Naive thymus-derived CD4-positive, alpha-beta T cell (primary cell): ENCODE results near the gene LAMA3. TPM values are rescaled to one million over a fixed set of nuclear protein-coding genes. Genes with fewer than 3 reads are reported as not detected.

ENCODE experiments used
- ATAC-seq: fragments of 150-1000 bp; cut with Tn5 transposase; 2 replicates; pipeline ENCODE4 v1.10.0; 2021; ENCODE audit warnings: mild to moderate bottlenecking, moderate library complexity
- CTCF ChIA-PET: fragments of 350-600 bp; sonication (Branson Sonifier 250); formaldehyde crosslinking; loops from one replicate; lab custom pipeline; 2021; ENCODE audit warnings: antibody characterized with exemption; lab: Charles Lee
- POLR2A ChIA-PET: fragments of 350-600 bp; sonication (Branson Sonifier 250); formaldehyde crosslinking; loops from one replicate; lab custom pipeline; 2021; ENCODE audit warnings: antibody characterized with exemption, inconsistent platforms; lab: Charles Lee
- DNase-seq, 9 donors: peaks; one replicate each; pipeline versions ENCODE4 v3.0.0 to v3.0.0-alpha.2; 2020 to 2022; ENCODE audit warnings: mixed read lengths in 1 of 9
- H3K27ac ChIP-seq: one replicate; pipeline ENCODE4 v1.7.0; 2013; ENCODE audit warnings: mild to moderate bottlenecking, low read depth, low read length, moderate library complexity
- H3K27me3 ChIP-seq, 2 donors: one replicate each; pipeline ENCODE4 v1.7.0; 2013; ENCODE audit warnings: low read length in 2 of 2, mild to moderate bottlenecking in 2 of 2, moderate library complexity in 2 of 2; ENCODE audit not compliant: control insufficient read depth in 2 of 2, insufficient read depth in 2 of 2
- H3K36me3 ChIP-seq, 3 experiments: 1 replicate in 2 of 3; 2 replicates in 1 of 3; pipeline ENCODE4 v1.7.0; 2013; ENCODE audit warnings: low read length in 3 of 3, mild to moderate bottlenecking in 3 of 3, moderate library complexity in 1 of 3; ENCODE audit not compliant: insufficient read depth in 3 of 3, control insufficient read depth in 2 of 3
- H3K4me1 ChIP-seq, 2 donors: one replicate each; pipeline ENCODE4 v1.7.0; 2013; ENCODE audit warnings: low read length in 2 of 2, mild to moderate bottlenecking in 2 of 2, moderate library complexity in 1 of 2; ENCODE audit not compliant: control insufficient read depth in 2 of 2, insufficient read depth in 2 of 2
- H3K4me3 ChIP-seq: 2 replicates; pipeline ENCODE4 v1.7.0; 2013; ENCODE audit warnings: mild to moderate bottlenecking, low read length
- H3K9me3 ChIP-seq, 3 experiments: 1 replicate in 2 of 3; 2 replicates in 1 of 3; pipeline ENCODE4 v1.7.0; 2013; ENCODE audit warnings: low read length in 3 of 3; ENCODE audit not compliant: control insufficient read depth in 2 of 3
- H3K27ac Mint-ChIP-seq, 9 donors: one replicate each; pipeline ENCODE4 v1.8.0; 2020 to 2022; ENCODE audit warnings: mixed read lengths in 9 of 9, mild to moderate bottlenecking in 8 of 9, moderate library complexity in 5 of 9, inconsistent platforms in 2 of 9
- H3K27me3 Mint-ChIP-seq, 5 donors: one replicate each; pipeline ENCODE4 v1.8.0; 2021 to 2022; ENCODE audit warnings: mixed read lengths in 5 of 5, mild to moderate bottlenecking in 1 of 5
- H3K36me3 Mint-ChIP-seq, 5 donors: one replicate each; pipeline ENCODE4 v1.8.0; 2020 to 2022; ENCODE audit warnings: mixed read lengths in 5 of 5, mild to moderate bottlenecking in 3 of 5, inconsistent platforms in 1 of 5
- H3K4me1 Mint-ChIP-seq, 7 donors: one replicate each; pipeline ENCODE4 v1.8.0; 2020 to 2022; ENCODE audit warnings: mixed read lengths in 7 of 7, mild to moderate bottlenecking in 3 of 7, inconsistent platforms in 1 of 7
- H3K4me3 Mint-ChIP-seq, 10 donors: one replicate each; pipeline ENCODE4 v1.8.0; 2020 to 2022; ENCODE audit warnings: mild to moderate bottlenecking in 10 of 10, mixed read lengths in 10 of 10, moderate library complexity in 6 of 10, inconsistent platforms in 2 of 10
- H3K9me3 Mint-ChIP-seq, 11 donors: one replicate each; pipeline ENCODE4 v1.8.0; 2020 to 2022; ENCODE audit warnings: mixed read lengths in 11 of 11, mild to moderate bottlenecking in 4 of 11, inconsistent platforms in 1 of 11, moderate library complexity in 1 of 11
- intact Hi-C, 2 donors: fragments of 100-400 bp; cut with micrococcal nuclease; formaldehyde crosslinking; loops; one replicate each; pipeline ENCODE4 v1.15.1; 2023
- polyA plus RNA-seq, 2 donors: library from polyadenylated mRNA; unstranded; fragments of 300-500 nt; fragmentation: Illumina TruSeq; gene quantifications; one replicate each; pipeline ENCODE4 v1.2.3, GENCODE V29; 2021
- total RNA-seq, 6 experiments: library from RNA in 5 of 6; stranded (reverse) in 5 of 6; gene quantifications; 1 replicate in 5 of 6; 2 replicates in 1 of 6; pipeline ENCODE4 v1.2.3 and lab custom pipeline; 2021 to 2026

Gene LAMA3
- total and polyA plus RNA-seq, 7 experiments from 2014 or later: 0.22 TPM; not detected in 6

DNA sequence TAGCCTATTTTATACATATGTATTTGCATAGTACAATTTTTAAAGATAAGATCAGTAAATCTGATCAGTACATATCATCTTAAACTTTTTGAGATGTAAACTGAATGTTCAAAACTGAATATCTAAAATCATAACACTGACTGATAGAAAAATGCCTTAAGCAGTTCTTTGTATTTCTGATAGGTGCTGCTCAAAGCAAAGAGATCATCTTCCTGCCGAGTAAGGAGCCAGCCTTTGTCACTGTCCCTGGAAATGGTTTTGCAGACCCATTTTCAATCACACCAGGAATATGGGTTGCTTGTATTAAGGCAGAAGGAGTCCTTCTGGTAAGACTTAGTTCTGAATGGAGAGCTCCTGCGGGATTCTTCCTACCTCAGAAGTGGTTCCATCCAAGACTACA lies 135.0 kb downstream of the LAMA3 start:
- Mint-ChIP-seq H3K4me1 (peaks cover 0 to 37% (median 23%) of the 10 kb centered on the region in 7 donors), H3K36me3 (peaks cover 0 to 1% (median 0%) of the 10 kb centered on the region in 5 donors), H3K27ac (no peak overlapping the region), H3K27me3 (peaks cover 0 to 16% (median 3%) of the 10 kb centered on the region in 5 donors), H3K4me3 (no peak overlapping the region), H3K9me3 (no peaks in the 10 kb centered on the region)
- DNase-seq (peak in 2 of 9 donors; percentile 10 to 12), ATAC-seq (no peak)
- CTCF ChIA-PET: interaction anchor here (0.8 to 1.6 kb wide), 3 partner anchors 12 to 288 kb away, joined by 3 to 4 read pairs (median 3); no protein-coding TSS in a partner anchor
- Histone ChIP-seq H3K27me3 (no peaks in the 10 kb centered on the region), H3K4me1 (peaks cover 0 to 10% of the 10 kb centered on the region in 2 donors), H3K9me3 (no peaks in the 10 kb centered on the region), H3K4me3 (no peak overlapping the region), H3K27ac (no peak overlapping the region), H3K36me3 (no peaks in the 10 kb centered on the region)
- POLR2A ChIA-PET: no interaction called here
- intact Hi-C loops: loop anchor here (1.0 kb wide), 3 partner anchors 94 to 295 kb away; no protein-coding TSS in a partner anchor

- ChIA-PET POLR2A (no interaction called here), CTCF (interaction anchor here (0.8 to 1.7 kb wide), 4 partner anchors 13 to 287 kb away, joined by 3 to 4 read pairs (median 3); no protein-coding TSS in a partner anchor)
- ATAC-seq: no peak
- Histone ChIP-seq H3K9me3 (no peaks in the 10 kb centered on the region), H3K27ac (no peak overlapping the region), H3K36me3 (no peaks in the 10 kb centered on the region), H3K27me3 (no peaks in the 10 kb centered on the region), H3K4me1 (peaks cover 0 to 10% of the 10 kb centered on the region in 2 donors), H3K4me3 (no peak overlapping the region)
- Mint-ChIP-seq H3K27ac (no peak overlapping the region), H3K4me1 (peaks cover 0 to 39% (median 23%) of the 10 kb centered on the region in 7 donors), H3K27me3 (peaks cover 0 to 13% (median 3%) of the 10 kb centered on the region in 5 donors), H3K9me3 (no peaks in the 10 kb centered on the region), H3K4me3 (no peak overlapping the region), H3K36me3 (peaks cover 0 to 1% (median 0%) of the 10 kb centered on the region in 5 donors)
- intact Hi-C loops: loop anchor here (1.0 to 5.0 kb wide), 5 partner anchors 94 to 322 kb away; partner anchors contain the start of gene RMC1 (in 2 of the 2)
- no peak for DNase-seq
Measured at GRCh38 chr18:23824669-23825068, 135.4 kb downstream of the LAMA3 start.

DNA sequence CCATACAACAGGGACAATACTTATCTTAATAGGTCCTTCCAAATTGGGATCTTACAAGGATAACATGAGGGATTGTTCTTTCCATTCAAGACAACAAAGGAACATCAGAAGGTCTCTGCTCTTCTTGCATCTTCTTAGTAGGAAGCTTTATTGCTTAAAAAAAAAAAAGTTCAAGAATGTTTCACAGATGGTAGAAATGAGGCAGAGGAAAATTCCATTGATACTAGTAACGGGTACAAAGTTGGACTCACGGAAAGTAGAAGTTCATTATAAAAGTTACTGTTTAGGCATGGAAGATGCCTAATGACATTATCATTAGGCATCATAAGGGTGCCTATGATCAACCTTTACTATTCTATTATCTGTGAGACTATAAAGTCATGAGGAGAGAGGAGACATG lies 136.2 kb downstream of the LAMA3 start:
- peaks cover 0 to 40% (median 23%) of the 10 kb centered on the region in 7 donors for H3K4me1 Mint-ChIP-seq
- POLR2A ChIA-PET: no interaction called here
- no peaks in the 10 kb centered on the region for H3K27me3 ChIP-seq
- H3K9me3 ChIP-seq: no peaks in the 10 kb centered on the region
- H3K4me3 ChIP-seq: no peak overlapping the region
- H3K36me3 Mint-ChIP-seq: peaks cover 0 to 1% (median 0%) of the 10 kb centered on the region in 5 donors
- CTCF ChIA-PET: interaction anchor here (1.1 to 1.7 kb wide), 2 partner anchors 68 to 93 kb away, joined by 3 read pairs; no protein-coding TSS in a partner anchor
- DNase-seq: no peak
- no peak overlapping the region for H3K27ac ChIP-seq
- intact Hi-C loops: loop anchor here (5.0 kb wide), 2 partner anchors 292 to 323 kb away; partner anchors contain the start of gene RMC1 (in 2 of the 2)
- ATAC-seq: no peak
- peak overlapping the region in 1 of 9 donors; percentile 67 for H3K27ac Mint-ChIP-seq
- no peaks in the 10 kb centered on the region for H3K9me3 Mint-ChIP-seq
- H3K27me3 Mint-ChIP-seq: peaks cover 0 to 9% (median 3%) of the 10 kb centered on the region in 5 donors
- H3K4me1 ChIP-seq: peaks cover 0 to 10% of the 10 kb centered on the region in 2 donors
- H3K4me3 Mint-ChIP-seq: no peak overlapping the region
- H3K36me3 ChIP-seq: no peaks in the 10 kb centered on the region

DNA sequence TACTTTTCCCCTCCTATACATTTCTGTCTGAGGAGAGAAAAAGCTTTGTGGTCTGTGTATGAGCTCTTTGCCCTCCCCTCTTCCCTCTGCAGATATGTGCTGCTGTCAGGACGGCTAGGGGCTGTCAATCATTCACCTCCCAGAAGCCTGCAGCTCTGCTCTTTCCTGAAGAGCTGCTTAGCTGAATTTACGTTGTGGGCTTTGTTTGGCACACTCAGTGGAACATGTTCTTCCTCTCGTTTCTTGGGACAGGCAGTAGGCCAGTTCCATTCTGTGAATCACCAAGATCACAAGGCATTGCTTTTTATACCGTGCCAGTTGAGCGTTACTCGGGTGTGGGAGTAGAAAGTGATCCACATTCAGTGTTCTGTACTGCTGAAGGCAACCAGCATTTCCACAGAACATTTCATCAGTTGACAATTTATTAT lies 136.7 kb downstream of the LAMA3 start:
- Histone ChIP-seq H3K9me3 (no peaks in the 10 kb centered on the region), H3K4me1 (peaks cover 0 to 10% of the 10 kb centered on the region in 2 donors), H3K4me3 (no peak overlapping the region), H3K36me3 (no peaks in the 10 kb centered on the region), H3K27ac (no peak overlapping the region), H3K27me3 (no peaks in the 10 kb centered on the region)
- intact Hi-C loops: loop anchor here (5.0 kb wide), 2 partner anchors 291 to 324 kb away; partner anchors contain the start of gene RMC1 (in 2 of the 2)
- Mint-ChIP-seq H3K36me3 (peaks cover 0 to 1% (median 0%) of the 10 kb centered on the region in 5 donors), H3K4me1 (peaks cover 0 to 40% (median 23%) of the 10 kb centered on the region in 7 donors), H3K4me3 (peak overlapping the region in 5 of 10 donors; percentile 22 to 63 (median 53)), H3K27me3 (peaks cover 0 to 4% (median 0%) of the 10 kb centered on the region in 5 donors), H3K27ac (peak overlapping the region in 6 of 9 donors; percentile 41 to 81 (median 65)), H3K9me3 (no peaks in the 10 kb centered on the region)
- POLR2A ChIA-PET: no interaction called here
- CTCF ChIA-PET: interaction anchor here (1.1 to 1.7 kb wide), 2 partner anchors 69 to 93 kb away, joined by 3 read pairs; no protein-coding TSS in a partner anchor
- peak in 2 of 9 donors; percentile 7 to 14 for DNase-seq
- no peak for ATAC-seq

DNA sequence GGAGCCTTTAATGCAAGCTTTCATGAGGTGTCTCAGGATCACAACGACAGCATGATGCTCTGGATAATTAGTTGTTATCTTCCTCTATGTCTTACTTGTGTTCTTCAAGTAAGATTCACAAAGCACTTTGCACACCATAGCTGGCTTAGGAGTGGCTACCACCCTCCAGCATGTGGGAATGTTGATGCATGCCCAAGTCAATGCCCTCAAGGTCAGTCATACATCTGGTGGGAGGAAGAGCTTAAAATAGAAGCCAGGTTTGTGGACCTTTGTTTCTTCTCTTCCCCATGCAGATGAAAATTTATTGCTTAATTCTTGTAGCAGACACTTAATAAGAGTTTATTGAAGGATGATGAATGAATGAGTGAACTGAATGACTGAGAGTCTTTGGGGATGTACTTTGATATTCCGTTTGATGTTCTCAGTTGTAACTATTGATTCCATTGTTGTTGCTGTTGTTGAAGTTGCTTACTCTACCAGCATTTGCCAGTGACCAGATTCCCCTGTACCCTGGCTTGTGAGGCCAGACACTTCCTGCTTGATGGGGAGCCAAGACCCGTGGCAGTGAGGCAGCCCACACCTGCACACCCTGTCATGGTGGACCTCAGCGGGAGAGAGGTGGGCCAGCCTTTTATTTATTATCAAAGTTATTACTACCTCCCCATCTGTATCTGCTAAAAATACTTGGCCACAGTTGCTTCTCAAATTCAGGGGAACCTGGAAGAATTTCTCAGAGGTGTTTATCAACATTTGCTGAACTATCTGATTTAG lies 137.8 kb downstream of the LAMA3 start:
- no peak for ATAC-seq
- peaks cover 0 to 40% (median 23%) of the 10 kb centered on the region in 7 donors for H3K4me1 Mint-ChIP-seq
- H3K9me3 Mint-ChIP-seq: no peaks in the 10 kb centered on the region
- intact Hi-C loops: loop anchor here (5.0 kb wide), 2 partner anchors 290 to 325 kb away; partner anchors contain the start of gene RMC1 (in 2 of the 2)
- Histone ChIP-seq H3K27me3 (no peaks in the 10 kb centered on the region), H3K36me3 (no peaks in the 10 kb centered on the region), H3K4me3 (no peak overlapping the region), H3K27ac (no peak overlapping the region), H3K9me3 (no peaks in the 10 kb centered on the region), H3K4me1 (peaks cover 0 to 10% of the 10 kb centered on the region in 2 donors)
- no peak overlapping the region for H3K4me3 Mint-ChIP-seq
- POLR2A ChIA-PET: no interaction called here
- peaks cover 0 to 1% (median 0%) of the 10 kb centered on the region in 5 donors for H3K36me3 Mint-ChIP-seq
- peak overlapping the region in 6 of 9 donors; percentile 2 to 84 (median 30) for H3K27ac Mint-ChIP-seq
- DNase-seq: no peak
- CTCF ChIA-PET: interaction anchor here (1.5 kb wide), 1 partner anchor 91 kb away, joined by 3 read pairs; no protein-coding TSS in a partner anchor
- H3K27me3 Mint-ChIP-seq: no peaks in the 10 kb centered on the region

GRCh38 chr18:23827681-23828080 lies 138.4 kb downstream of the LAMA3 start:
- H3K27me3 ChIP-seq: no peaks in the 10 kb centered on the region
- H3K4me1 ChIP-seq: peaks cover 0 to 10% of the 10 kb centered on the region in 2 donors
- ChIA-PET CTCF (interaction anchor here (1.5 kb wide), 1 partner anchor 91 kb away, joined by 3 read pairs; no protein-coding TSS in a partner anchor), POLR2A (no interaction called here)
- H3K27ac Mint-ChIP-seq: peak overlapping the region in 6 of 9 donors; percentile 2 to 84 (median 40)
- H3K36me3 ChIP-seq: no peaks in the 10 kb centered on the region
- no peaks in the 10 kb centered on the region for H3K27me3 Mint-ChIP-seq
- no peaks in the 10 kb centered on the region for H3K9me3 Mint-ChIP-seq
- no peaks in the 10 kb centered on the region for H3K9me3 ChIP-seq
- H3K4me3 Mint-ChIP-seq: no peak overlapping the region
- peaks cover 0 to 1% (median 0%) of the 10 kb centered on the region in 5 donors for H3K36me3 Mint-ChIP-seq
- peaks cover 0 to 40% (median 23%) of the 10 kb centered on the region in 7 donors for H3K4me1 Mint-ChIP-seq
- ATAC-seq (no peak), DNase-seq (no peak)
- intact Hi-C loops: loop anchor here (1.0 to 5.0 kb wide), 10 partner anchors 37 to 325 kb away; partner anchors contain the start of gene RMC1 (in 2 of the 2)
- no peak overlapping the region for H3K27ac ChIP-seq
- H3K4me3 ChIP-seq: no peak overlapping the region
